ENCODE measurements around the gene STYXL1.

The STYXL1 gene

GRCh38 chr7:75971961-75972763 lies 75.6 kb downstream of the STYXL1 start:
- no peak for DNase-seq

- no peak for DNase-seq
Measured at GRCh38 chr7:75971309-75971960, 76.4 kb downstream of the STYXL1 start.

GRCh38 chr7:75969704-75970498 lies 77.9 kb downstream of the STYXL1 start:
- DNase-seq = no peak

GRCh38 chr7:75969182-75969581 lies 78.6 kb downstream of the STYXL1 start:
- DNase-seq = no peak

- no peak for DNase-seq
Measured at GRCh38 chr7:75968561-75969001, 79.2 kb downstream of the STYXL1 start.

GRCh38 chr7:75968012-75968411 lies 79.8 kb downstream of the STYXL1 start:
- DNase-seq = no peak

- no peak for DNase-seq
Measured at GRCh38 chr7:75967487-75967997, 80.3 kb downstream of the STYXL1 start.

GRCh38 chr7:75967055-75967454 lies 80.7 kb downstream of the STYXL1 start:
- DNase-seq = no peak

GRCh38 chr7:75966190-75966961 lies 81.4 kb downstream of the STYXL1 start:
- DNase-seq = peak; percentile 78

- no peak for DNase-seq
Measured at GRCh38 chr7:75965617-75966016, 82.2 kb downstream of the STYXL1 start.

- DNase-seq = no peak
Measured at GRCh38 chr7:75963381-75963995, 84.3 kb downstream of the STYXL1 start.

- DNase-seq = no peak
Measured at GRCh38 chr7:75962607-75963380, 85.0 kb downstream of the STYXL1 start.

GRCh38 chr7:75961218-75961617 lies 86.6 kb downstream of the STYXL1 start:
- DNase-seq = no peak

GRCh38 chr7:75960372-75960771 lies 87.4 kb downstream of the STYXL1 start:
- no peak for DNase-seq

- DNase-seq = no peak
Measured at GRCh38 chr7:75958802-75959543, 88.8 kb downstream of the STYXL1 start.

GRCh38 chr7:75957021-75957736 lies 90.6 kb downstream of the STYXL1 start:
- no peak for DNase-seq

GRCh38 chr7:75955331-75955955 lies 92.4 kb downstream of the STYXL1 start:
- DNase-seq = no peak

GRCh38 chr7:75953931-75954330 lies 93.9 kb downstream of the STYXL1 start:
- DNase-seq = no peak

- DNase-seq = no peak
Measured at GRCh38 chr7:75953431-75953830, 94.4 kb downstream of the STYXL1 start.

All from NCI-H1105 treated with DMSO at 0.1 percent for 48 hours (cell line).